HG02642 (cell line): ENCODE data around the gene FAIM2.

ENCODE experiments used
- ATAC-seq: cut with Tn5 transposase; IDR thresholded peaks from one replicate; pipeline ENCODE4 v1.9.1; 2021; ENCODE audit warnings: mild to moderate bottlenecking; ENCODE audit not compliant: unreplicated experiment, poor library complexity

The FAIM2 gene

DNA sequence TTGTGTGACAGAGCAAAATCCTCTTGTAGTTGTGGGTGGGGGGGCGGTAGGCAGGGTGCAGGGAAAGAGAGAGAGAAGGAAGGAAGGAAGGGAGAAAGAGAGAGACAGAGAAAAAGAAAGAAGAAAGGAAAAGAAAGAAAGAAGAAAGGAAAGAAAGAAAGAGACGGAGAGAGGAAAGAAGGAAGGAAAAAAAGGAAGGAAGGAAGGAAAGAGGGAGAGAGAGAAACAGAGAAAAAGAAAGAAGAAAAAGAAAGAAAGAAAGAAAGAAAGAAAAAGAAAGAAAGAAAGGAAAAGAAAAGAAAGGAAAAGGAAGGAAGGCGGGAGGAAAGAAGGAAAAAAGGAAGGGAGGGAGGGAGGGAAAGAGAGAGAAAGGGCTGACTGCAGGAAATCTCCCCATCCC, 17.6 kb upstream of the FAIM2 start:
- ATAC-seq, result no peak

GRCh38 chr12:49920915-49921286, 17.2 kb upstream of the FAIM2 start:
- ATAC-seq, result no peak

- no peak for ATAC-seq
Measured at GRCh38 chr12:49920241-49920914, 16.7 kb upstream of the FAIM2 start.

- no peak for ATAC-seq
Measured at GRCh38 chr12:49917788-49918173, 14.1 kb upstream of the FAIM2 start.

DNA sequence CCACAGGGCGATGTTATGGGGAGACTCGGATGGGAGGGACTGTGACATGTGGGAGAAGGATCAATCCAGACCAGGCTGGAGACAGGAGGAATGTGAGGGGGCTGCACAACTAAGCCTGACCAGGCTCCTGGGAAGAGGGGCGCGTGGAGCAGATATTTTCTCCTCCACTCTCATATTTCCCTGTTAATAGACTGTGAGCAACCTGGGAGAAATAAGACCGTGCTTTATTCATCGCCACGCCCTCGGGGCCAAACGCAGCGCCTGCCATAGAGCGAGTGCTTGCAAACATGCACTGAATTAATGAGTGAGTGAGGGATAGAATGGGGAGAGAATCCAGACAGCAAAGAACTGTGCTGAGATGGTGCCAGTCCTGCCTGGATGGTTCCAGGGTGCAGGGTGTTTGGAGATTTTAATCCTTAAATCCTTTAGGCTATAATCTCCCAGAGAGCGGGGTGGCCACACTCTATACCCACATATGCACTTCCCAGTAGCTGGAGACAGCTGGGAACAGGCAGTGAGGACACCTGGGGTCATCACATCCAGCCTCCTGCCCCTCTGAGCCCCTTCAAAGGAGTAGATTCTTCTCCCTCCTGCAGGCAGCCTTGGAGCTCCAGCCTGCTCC, 13.6 kb upstream of the FAIM2 start:
- ATAC-seq, result no peak

DNA sequence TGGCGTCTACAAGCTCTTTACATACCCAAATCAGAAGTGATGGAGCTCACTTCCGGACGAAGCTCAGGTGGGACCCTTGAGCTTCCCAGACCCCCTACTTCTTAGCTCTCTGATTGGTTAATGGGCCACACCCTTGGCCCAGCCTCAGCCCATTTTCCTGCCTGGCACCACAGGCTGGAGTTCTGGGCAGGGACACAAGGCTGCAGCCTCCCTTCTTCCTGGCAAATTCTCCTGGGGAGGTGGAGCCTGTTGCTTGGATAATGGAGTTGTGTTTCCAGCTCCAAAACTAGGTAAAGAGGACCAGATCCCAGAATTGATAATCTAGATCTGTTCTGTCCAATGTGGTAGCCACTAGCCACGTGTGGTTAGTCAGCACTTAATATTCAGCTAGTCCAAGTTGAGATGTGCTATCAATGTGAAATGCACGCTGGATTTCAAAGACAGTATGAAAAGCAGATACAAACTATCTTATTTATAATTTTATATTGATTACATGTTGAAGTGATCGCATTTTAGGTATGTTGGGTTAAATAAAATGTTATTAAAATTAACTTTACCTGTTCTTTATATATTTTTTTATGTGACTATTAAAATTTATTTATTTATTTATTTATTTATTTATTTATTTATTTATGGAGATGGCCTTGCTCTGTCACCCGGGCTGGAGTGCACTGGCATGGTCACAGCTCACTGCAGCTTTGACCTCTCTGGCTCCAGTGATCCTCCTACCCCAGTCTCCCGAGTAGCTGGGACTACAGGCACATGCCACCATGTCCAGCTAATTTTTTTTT, 12.6 kb upstream of the FAIM2 start:
- no peak for ATAC-seq

DNA sequence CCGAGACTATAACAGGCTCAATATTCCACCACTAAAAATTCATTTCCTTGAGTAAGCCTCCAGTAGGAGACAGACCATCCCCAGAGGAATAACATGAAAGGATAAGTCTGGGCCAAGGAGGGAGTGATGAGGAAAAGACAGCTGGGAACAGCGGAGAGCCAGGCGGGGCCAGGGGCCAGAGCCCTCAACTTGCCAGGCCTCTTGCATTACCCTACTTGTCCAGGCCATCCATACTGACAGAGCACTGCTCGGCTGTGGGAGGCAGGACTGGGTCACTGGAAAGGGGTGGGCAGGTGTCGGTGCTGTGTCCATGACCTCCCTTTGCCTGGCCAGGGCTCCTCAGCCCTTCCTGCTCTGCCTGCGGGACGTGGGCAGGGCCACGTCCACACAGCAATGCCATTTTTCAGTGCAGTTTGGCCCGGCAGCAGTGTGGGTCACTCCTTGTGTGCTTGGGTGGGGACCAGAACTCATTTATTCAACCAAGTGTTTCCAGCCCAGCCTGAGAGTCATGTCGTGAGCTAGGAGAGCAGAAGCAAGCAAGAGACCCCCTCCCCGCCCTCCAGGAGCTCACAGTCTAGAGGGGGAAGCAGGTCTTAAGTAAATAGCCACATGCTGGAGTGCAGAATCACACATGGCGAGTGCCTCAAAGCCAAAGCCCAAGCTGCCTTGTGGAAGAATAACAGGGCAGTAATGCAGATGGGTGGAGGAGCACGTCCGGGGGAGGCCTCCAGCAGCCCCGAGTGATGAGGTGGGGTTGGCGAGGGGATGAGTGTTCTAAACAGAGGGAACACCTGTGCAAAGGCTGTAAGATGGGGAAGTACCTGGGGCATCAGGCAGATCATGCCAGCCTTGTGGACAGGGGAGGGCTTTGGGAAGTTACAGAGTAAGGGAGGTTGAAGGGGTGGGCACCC, 8.9 kb upstream of the FAIM2 start:
- no peak for ATAC-seq

GRCh38 chr12:49911213-49911605, 7.5 kb upstream of the FAIM2 start:
- no peak for ATAC-seq

GRCh38 chr12:49910331-49911212, 6.9 kb upstream of the FAIM2 start:
- ATAC-seq, result no peak

DNA sequence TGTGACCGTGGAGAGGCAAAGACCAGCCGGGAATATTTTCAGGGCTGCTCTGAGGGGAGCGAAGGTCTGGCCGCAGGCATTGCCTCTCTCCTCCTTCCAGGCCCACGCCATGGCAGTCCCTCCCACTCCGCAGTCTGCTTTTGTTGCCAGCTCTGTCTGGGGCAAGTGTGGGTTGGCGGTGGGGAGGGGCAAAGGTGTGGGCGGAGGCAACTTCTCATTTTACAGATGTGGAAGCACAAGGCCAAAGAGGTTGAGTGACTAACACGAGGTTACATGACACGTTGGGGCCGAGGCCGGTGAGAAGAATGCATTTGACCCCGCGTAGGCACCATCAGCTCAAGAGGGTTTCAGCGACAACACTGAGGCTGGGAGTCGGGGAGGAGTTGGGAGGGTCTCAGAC, 6.1 kb upstream of the FAIM2 start:
- ATAC-seq, result no peak

DNA sequence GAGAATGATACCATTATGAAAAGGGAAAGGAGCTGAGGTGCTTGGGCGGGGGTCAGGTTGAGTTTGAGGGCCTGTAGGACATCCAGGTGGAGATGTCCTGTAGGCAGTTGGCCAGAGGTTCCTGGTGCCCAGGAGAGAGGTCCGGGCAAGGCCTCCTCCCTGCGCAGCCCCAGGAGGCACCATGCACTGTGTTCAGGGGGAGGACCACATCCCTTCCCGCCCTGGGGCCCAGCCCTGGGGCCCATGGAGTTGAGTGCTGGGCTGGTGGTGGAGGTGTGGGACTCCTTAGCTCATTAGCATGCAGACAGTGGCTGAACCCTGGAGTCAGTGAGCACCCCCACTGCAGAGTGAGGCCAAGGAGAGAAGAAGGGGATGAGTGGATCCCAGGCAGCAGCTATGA, 5.7 kb upstream of the FAIM2 start:
- no peak for ATAC-seq

DNA sequence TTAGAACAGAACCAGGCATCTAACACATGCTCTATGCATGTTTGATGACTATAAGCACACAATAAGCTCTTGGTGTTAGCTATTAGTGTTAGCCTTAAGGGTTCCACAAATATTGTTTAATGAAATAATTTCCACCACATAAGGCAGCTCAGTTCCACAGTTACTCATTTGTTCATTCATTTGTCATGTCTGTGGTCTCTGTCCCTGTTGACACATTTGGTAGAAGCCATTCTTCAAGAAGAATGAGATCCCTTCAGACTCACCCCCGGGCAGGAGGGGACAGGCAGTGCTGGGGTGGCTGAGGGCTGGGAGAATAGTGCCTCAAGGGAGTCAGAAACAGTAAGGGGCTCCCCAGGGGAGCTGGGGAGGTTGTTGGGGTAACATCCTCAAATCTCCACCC, 3.7 kb upstream of the FAIM2 start:
- no peak for ATAC-seq

DNA sequence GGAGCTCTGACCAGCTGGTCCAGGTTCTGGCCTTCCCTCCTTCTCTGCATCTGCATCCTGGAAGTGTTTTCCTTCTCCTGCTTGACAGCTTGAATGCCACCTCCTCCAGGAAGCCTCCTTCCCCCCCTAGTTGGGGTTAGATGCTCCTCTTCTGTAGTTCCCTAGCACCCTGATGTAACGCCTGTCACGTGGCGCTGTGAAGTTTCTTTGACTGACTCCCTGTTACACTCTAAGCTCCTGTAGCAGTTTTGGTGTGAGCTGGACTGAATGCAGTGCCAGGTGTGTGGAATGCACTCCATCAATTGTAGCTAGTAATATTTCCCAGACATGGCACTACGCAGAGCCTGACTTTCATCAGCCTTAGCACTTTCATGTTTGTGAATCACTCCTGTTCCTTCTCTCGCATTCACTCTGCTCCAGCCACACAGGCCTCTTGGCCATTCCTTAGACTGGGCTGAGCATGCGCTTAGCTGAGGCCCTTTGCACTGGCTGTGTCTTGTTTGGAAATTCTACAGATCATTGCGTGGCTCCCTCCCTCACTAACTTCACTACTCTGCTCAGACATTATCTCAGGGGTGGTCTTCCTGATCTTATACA, 2.1 kb upstream of the FAIM2 start:
- ATAC-seq, result no peak

GRCh38 chr12:49904601-49905000, 901 bp upstream of the FAIM2 start:
- ATAC-seq, result no peak

DNA sequence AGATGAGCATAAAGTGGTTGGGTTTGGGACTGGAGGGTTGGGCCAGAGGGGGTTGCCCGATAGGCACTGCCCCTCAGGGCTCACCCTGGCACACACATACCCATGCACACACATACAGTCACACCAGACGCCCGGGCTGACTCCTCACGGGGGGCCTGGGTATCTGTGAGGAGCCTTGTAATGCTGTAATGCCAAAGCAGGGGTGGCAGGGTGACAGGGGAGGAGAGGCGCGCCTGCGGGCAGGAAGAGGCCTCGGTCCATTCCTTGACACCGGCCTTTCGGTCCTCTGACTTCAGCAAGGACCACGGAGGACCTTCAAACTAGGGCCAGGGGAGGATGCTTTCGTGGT, 375 bp downstream of the FAIM2 start:
- ATAC-seq, result no peak

DNA sequence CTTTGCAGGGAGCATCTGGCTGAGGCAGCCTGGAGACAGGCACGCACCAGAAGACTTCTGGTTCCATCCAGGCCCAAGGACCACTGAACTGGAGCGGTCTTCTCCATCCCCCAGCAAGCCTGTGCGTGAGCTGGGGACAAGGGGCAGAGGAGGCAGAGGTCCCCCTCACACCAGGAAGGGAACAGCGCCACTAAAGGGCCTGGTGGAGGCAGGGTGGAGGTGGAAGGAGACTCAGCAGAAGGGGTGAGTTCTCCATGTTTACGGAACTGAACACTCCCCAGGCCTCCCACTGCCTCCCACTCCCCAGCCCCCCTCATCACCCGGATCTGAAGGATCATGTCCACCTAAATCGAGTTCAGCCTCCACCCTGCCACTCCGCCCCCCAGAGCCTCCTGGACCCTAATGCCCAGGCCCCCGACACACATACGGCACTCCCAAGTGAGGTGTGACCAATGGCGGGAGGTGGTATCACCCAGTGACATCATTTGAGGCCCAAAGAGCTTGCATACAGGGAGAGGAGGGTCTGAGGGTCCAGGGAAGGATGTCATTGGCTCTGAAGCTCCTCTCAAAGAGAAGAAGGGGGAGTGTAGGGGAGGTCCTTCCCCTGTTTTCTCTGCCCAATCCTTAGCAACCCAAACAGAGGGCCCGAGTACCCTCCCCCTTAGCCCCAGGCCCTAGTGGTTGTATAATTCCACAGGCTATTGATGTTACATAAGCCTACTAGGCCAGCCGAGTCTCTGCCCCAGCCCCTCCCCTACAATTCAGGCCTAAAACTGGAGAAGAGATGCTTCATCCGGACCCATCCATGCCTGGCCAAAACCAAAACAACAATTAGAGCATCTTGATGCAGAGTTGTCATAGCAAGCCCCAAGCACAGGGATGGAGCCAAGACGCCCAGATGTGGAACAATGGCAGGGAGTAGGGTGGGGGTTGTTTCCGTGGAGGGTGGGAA, 1.0 kb downstream of the FAIM2 start:
- ATAC-seq, result no peak

- ATAC-seq, result no peak
Measured at GRCh38 chr12:49901986-49902385, 1.7 kb downstream of the FAIM2 start.

DNA sequence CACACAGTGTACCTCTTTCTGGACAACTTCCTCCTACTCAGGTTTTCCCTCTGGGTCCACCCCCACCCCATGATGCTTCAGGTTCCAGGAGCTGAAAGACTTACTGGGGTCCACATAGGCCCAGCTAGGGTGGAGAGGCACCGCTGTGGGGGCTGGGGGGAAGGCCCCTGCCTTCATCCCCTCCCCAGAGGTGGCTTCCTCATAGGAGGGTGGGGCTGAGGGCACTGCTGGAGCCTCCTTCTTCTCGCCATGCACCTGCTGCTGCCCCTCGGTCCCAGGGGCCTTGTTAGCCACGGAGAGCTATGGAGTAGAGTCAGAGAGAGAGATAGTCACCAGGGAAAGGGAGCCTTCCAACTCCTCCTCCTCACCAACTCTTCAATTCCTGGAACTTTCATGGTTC, 2.7 kb downstream of the FAIM2 start:
- ATAC-seq, result no peak
